Kidney (tissue), 14 donors: ENCODE results near the gene ZBTB17. TPM values are rescaled to one million over a fixed set of nuclear protein-coding genes. Genes with fewer than 3 reads are reported as not detected.
"Not testable (repeated sequence)": the region's sequence is repeated elsewhere in the genome, so short reads cannot be mapped to it uniquely, and the experiment has no call there.

Source experiments
- DNase-seq, 5 donors: peaks; one replicate each; pipeline ENCODE4 v3.0.0-alpha.2; 2013 to 2020
- FAIRE-seq: peaks from 2 replicates; lab custom pipeline; 2012; peaks lifted over from hg19 to GRCh38; lab: Jason Lieb, UNC
- H3K27ac ChIP-seq, 2 donors: one replicate each; pipeline ENCODE4 v1.7.0; 2013; ENCODE audit warnings: low read depth in 2 of 2, low read length in 2 of 2, inconsistent platforms in 1 of 2
- H3K27me3 ChIP-seq: one replicate; pipeline ENCODE4 v1.7.1; 2013; ENCODE audit warnings: low read length, inconsistent platforms; ENCODE audit not compliant: control insufficient read depth, insufficient read depth
- H3K36me3 ChIP-seq, 3 donors: one replicate each; pipeline versions ENCODE4 v1.7.0 to v1.7.1; 2013; ENCODE audit warnings: low read length in 3 of 3, control low read depth in 1 of 3, inconsistent platforms in 1 of 3; ENCODE audit not compliant: insufficient read depth in 3 of 3, control insufficient read depth in 2 of 3
- H3K4me1 ChIP-seq, 3 donors: one replicate each; pipeline versions ENCODE4 v1.7.0 to v1.7.1; 2013; ENCODE audit warnings: low read length in 3 of 3, inconsistent platforms in 1 of 3, low read depth in 1 of 3; ENCODE audit not compliant: control insufficient read depth in 2 of 3, insufficient read depth in 2 of 3
- H3K4me3 ChIP-seq, 3 donors: one replicate each; pipeline versions ENCODE4 v1.7.0 to v1.8.1; 2013; ENCODE audit warnings: low read length in 3 of 3, control low read depth in 1 of 3, inconsistent platforms in 1 of 3
- H3K9ac ChIP-seq, 3 donors: one replicate each; pipeline versions ENCODE4 v1.7.0 to v1.7.1; 2013; ENCODE audit warnings: low read length in 3 of 3, control low read depth in 1 of 3, inconsistent platforms in 1 of 3
- H3K9me3 ChIP-seq, 3 donors: one replicate each; pipeline versions ENCODE4 v1.7.0 to v1.7.1; 2013; ENCODE audit warnings: low read length in 3 of 3, control low read depth in 1 of 3, inconsistent platforms in 1 of 3; ENCODE audit not compliant: control insufficient read depth in 2 of 3, insufficient read depth in 1 of 3
- CTCF ChIP-seq: IDR thresholded peaks from 3 replicates; pipeline ENCODE4 v1.5.1; 2012; ENCODE audit warnings: mild to moderate bottlenecking, moderate library complexity, borderline replicate concordance; ENCODE audit not compliant: insufficient read depth; ENCODE audit errors: extremely low read depth
- intact Hi-C: fragments of 100-400 bp; cut with DNase I; formaldehyde crosslinking; loops from one replicate; pipeline ENCODE4 v1.11.1; 2022
- polyA plus RNA-seq: library from polyadenylated mRNA; stranded (reverse); fragments of 350-450 nt; fragmentation: Illumina TruSeq; extraction: RNeasy Lipid Tissue Mini Kit (QIAGEN cat#74804); gene quantifications from one replicate; pipeline ENCODE4 v1.2.3, GENCODE V29; 2014; ENCODE audit warnings: low read depth, low replicate concordance; ENCODE audit not compliant: insufficient read depth
- total RNA-seq: library from RNA; stranded (reverse); fragmentation: NEBNext Ultra II Directional; extraction: Animal tissue kit (Norgen Biotek cat#: 25700); gene quantifications from one replicate; pipeline ENCODE4 v1.2.1, GENCODE V29; 2021
- donor health status: control.
- donor health status: control.
- donor health status: control.
- donor health status: control.
- donor health status: control.
- donor health status: DM: yes; HTN: yes; CAD: no.
- donor health status: Normal renal cell carcinoma (clear cell type).

Gene ZBTB17
- total and polyA plus RNA-seq, 2 donors from 2014 or later: 33.1 to 41.5 TPM

- no peak overlapping the region for H3K9ac ChIP-seq
- H3K36me3 ChIP-seq: no peaks in the 10 kb centered on the region
- DNase-seq (no peak), FAIRE-seq (no peak)
- no peak overlapping the region for H3K27ac ChIP-seq
- TF ChIP-seq CTCF: no peak
- H3K9me3 ChIP-seq: no peaks in the 10 kb centered on the region
- H3K4me1 ChIP-seq: no peaks in the 10 kb centered on the region
- H3K4me3 ChIP-seq: no peak overlapping the region
- H3K27me3 ChIP-seq: no peaks in the 10 kb centered on the region
- intact Hi-C loops: no loop called here
Observed at GRCh38 chr1:15983275-15983674, 7.4 kb upstream of the ZBTB17 start.

- intact Hi-C loops: no loop called here
Observed at GRCh38 chr1:15981679-15982078, 5.8 kb upstream of the ZBTB17 start.

DNA sequence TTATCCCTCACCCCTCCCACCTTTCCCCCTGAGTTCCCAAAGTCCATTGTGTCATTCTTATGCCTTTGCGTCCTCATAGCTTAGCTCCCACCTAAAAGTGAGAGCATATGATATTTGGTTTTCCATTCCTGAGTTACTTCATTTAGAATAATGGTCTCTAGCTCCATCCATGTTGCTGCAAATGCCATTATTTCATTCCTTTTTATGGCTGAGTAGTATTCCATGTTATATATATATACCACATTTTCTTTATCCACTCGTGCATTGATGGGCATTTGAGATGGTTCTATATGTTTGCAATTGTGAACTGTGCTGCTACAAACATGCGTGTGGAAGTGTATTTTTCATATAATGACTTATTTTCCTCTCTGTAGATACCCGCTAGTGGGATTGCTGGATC, 2.0 kb upstream of the ZBTB17 start:
- H3K9me3 ChIP-seq, H3K36me3 ChIP-seq, intact Hi-C loops, H3K4me1 ChIP-seq, H3K27ac ChIP-seq, H3K27me3 ChIP-seq, FAIRE-seq, H3K4me3 ChIP-seq, H3K9ac ChIP-seq, DNase-seq: not testable (repeated sequence)

More at GRCh38 chr1:15981679-15982078, 5.8 kb upstream of the ZBTB17 start:
- TF ChIP-seq CTCF: no peak
- Histone ChIP-seq H3K9ac (no peak overlapping the region), H3K36me3 (no peaks in the 10 kb centered on the region), H3K9me3 (no peaks in the 10 kb centered on the region), H3K27ac (no peak overlapping the region), H3K4me3 (no peak overlapping the region), H3K27me3 (no peaks in the 10 kb centered on the region), H3K4me1 (no peaks in the 10 kb centered on the region)
- DNase-seq (no peak), FAIRE-seq (no peak)

- H3K9me3 ChIP-seq: no peaks in the 10 kb centered on the region
- peaks cover 0 to 9% (median 3%) of the 10 kb centered on the region in 3 donors for H3K36me3 ChIP-seq
- H3K27me3 ChIP-seq: no peaks in the 10 kb centered on the region
- DNase-seq (peak in 3 of 5 donors; percentile 57 to 86 (median 70)), FAIRE-seq (no peak)
- H3K4me3 ChIP-seq: peak overlapping the region; percentile 68 to 78 (median 72)
- intact Hi-C loops: no loop called here
- peak overlapping the region; percentile 14 to 71 (median 25) for H3K9ac ChIP-seq
- peaks cover 0 to 7% (median 0%) of the 10 kb centered on the region in 3 donors for H3K4me1 ChIP-seq
- H3K27ac ChIP-seq: peak overlapping the region in 1 of 2 donors; percentile 43
- no peak for TF ChIP-seq CTCF
Observed at GRCh38 chr1:15975358-15975804, 520 bp downstream of the ZBTB17 start.
